Pancreas (tissue), 10 donors: ENCODE results near the gene PLEKHM3. TPM values are rescaled to one million over a fixed set of nuclear protein-coding genes. Genes with fewer than 3 reads are reported as not detected.
A peak's percentile ranks its signal among the peaks of the same experiment; 100 is the strongest.

ENCODE experiments used
- ATAC-seq, 4 donors: fragments of 200-7000 bp; cut with Tn5 transposase; one replicate each; pipeline versions ENCODE4 v1.8.0 to v1.9.1; 2020; ENCODE audit warnings: mild to moderate bottlenecking in 4 of 4, moderate library complexity in 4 of 4
- DNase-seq, 6 donors: peaks; one replicate each; pipeline ENCODE4 v3.0.0-alpha.2; 2020
- FAIRE-seq: peaks from 2 replicates; lab custom pipeline; 2012; peaks lifted over from hg19 to GRCh38; lab: Jason Lieb, UNC
- H3K27ac ChIP-seq, 4 donors: fragments of 200-600 bp; sonication (generic); 1 replicate in 3 of 4; 2 replicates in 1 of 4; pipeline versions ENCODE4 v1.5.0 to v1.8.0; 2020
- H3K27me3 ChIP-seq, 4 donors: fragments of 200-600 bp; one replicate each; pipeline ENCODE4 v1.8.0; 2021
- H3K36me3 ChIP-seq, 3 donors: fragments of 200-600 bp; sonication (generic) in 1 of 3; one replicate each; pipeline versions ENCODE4 v1.5.0 to v1.8.0; 2020 to 2021
- H3K4me1 ChIP-seq, 3 donors: fragments of 200-600 bp; one replicate each; pipeline ENCODE4 v1.8.0; 2021
- H3K4me3 ChIP-seq, 4 donors: fragments of 200-600 bp; sonication (generic) in 2 of 4; one replicate each; pipeline versions ENCODE4 v1.5.0 to v1.8.0; 2020 to 2021
- H3K9me3 ChIP-seq, 4 donors: fragments of 200-600 bp; one replicate each; pipeline ENCODE4 v1.8.0; 2021
- WGBS, 2 donors: extraction: QIAGEN DNeasy Blood & Tissue Kit; methylation state at CpG; one replicate each; pipeline ENCODE4 v1.1.7; 2013; 5-methylcytosine and 5-hydroxymethylcytosine counted together
- intact Hi-C, 3 donors: fragments of 100-400 bp; cut with DNase I; formaldehyde crosslinking; loops; one replicate each; pipeline versions ENCODE4 v1.11.1 to v1.14.2; 2022
- polyA plus RNA-seq, 2 donors: library from polyadenylated mRNA; stranded (reverse); fragments of 200-250 nt; gene quantifications; one replicate each; pipeline ENCODE4 v1.2.3, GENCODE V29; 2013
- total RNA-seq, 6 donors: library from RNA; stranded (reverse); fragmentation: NEBNext Ultra II Directional in 4 of 6; extraction: Animal tissue kit (Norgen Biotek cat#: 25700) in 4 of 6; gene quantifications; one replicate each; pipeline versions ENCODE4 v1.2.1 to v1.2.4, GENCODE V29; 2021 to 2023
- TF ChIP-seq, protein P1 (sequence below), 4 donors: fragments of 200-600 bp; sonication (generic) in 3 of 4; IDR thresholded peaks; one replicate each; pipeline versions ENCODE4 v1.5.0 to v1.8.0; 2021; ENCODE audit warnings: antibody characterized with exemption in 4 of 4
- donor health status: healthy with polysubstance abuse.
- donor health status: DM: no; HTN: no; CAD: no; lungs with moderate emphysema.
- donor health status: DM: no; HTN: no; CAD: no.
- donor health status: control.
- donor health status: control.
- donor health status: Bipolar disorder and iron deficiency.
- donor health status: DM: yes; HTN: yes; CAD: no.
- donor health status: DM: no; HTN: no; CAD: no.
- donor health status: DM: no; HTN: no; CAD: no.
- donor health status: DM: yes; HTN: yes; CAD: no.

PLEKHM3 gene
- total and polyA plus RNA-seq, 8 donors, result 3.0 to 10.2 (median 5.4) TPM

DNA sequence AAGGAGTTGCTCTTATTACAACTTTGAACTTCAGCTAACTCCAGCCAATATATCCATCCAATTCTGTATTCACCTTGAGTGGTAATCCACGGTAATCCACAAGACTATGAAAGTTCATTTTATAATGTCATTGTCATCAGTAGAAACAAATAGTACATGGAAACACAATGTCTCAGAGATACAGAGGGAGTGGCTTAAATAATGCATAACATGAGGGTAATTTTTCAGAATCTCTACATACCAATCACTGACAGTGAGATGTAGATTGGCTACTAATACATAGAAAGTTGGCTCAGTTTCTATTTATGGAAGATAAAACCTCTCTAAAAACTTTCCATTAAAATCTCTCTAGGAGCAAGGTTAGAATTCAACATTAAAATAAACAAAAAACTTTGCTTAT is 93.2 kb downstream of the PLEKHM3 start:
- Histone ChIP-seq H3K36me3 (no peaks in the 10 kb centered on the region), H3K4me3 (no peak overlapping the region), H3K27ac (no peak overlapping the region), H3K27me3 (no peaks in the 10 kb centered on the region), H3K9me3 (no peaks in the 10 kb centered on the region), H3K4me1 (peaks cover 0 to 25% (median 0%) of the 10 kb centered on the region in 3 donors)
- DNase-seq (no peak), FAIRE-seq (peak; percentile 20), ATAC-seq (no peak)
- TF ChIP-seq, protein P1, sequence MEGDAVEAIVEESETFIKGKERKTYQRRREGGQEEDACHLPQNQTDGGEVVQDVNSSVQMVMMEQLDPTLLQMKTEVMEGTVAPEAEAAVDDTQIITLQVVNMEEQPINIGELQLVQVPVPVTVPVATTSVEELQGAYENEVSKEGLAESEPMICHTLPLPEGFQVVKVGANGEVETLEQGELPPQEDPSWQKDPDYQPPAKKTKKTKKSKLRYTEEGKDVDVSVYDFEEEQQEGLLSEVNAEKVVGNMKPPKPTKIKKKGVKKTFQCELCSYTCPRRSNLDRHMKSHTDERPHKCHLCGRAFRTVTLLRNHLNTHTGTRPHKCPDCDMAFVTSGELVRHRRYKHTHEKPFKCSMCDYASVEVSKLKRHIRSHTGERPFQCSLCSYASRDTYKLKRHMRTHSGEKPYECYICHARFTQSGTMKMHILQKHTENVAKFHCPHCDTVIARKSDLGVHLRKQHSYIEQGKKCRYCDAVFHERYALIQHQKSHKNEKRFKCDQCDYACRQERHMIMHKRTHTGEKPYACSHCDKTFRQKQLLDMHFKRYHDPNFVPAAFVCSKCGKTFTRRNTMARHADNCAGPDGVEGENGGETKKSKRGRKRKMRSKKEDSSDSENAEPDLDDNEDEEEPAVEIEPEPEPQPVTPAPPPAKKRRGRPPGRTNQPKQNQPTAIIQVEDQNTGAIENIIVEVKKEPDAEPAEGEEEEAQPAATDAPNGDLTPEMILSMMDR (IDR thresholded peaks at IDR 0.05), result no peak
- intact Hi-C loops, result no loop called here
- 76 to 79% methylated on average over 1 of the region's 1 CpG for WGBS, 2 donors

GRCh38 chr2:207930747-207931146 is 94.6 kb downstream of the PLEKHM3 start:
- Histone ChIP-seq H3K27ac (peak overlapping the region; percentile 5 to 73 (median 62)), H3K4me1 (peaks cover 8 to 37% (median 11%) of the 10 kb centered on the region in 3 donors), H3K4me3 (peak overlapping the region in 2 of 4 donors; percentile 25 to 29), H3K9me3 (no peaks in the 10 kb centered on the region), H3K27me3 (no peaks in the 10 kb centered on the region), H3K36me3 (no peaks in the 10 kb centered on the region)
- intact Hi-C loops, result no loop called here
- FAIRE-seq, result no peak
- 17 to 25% methylated on average over 29 of the region's 29 CpGs for WGBS, 2 donors
- ATAC-seq, result peak; percentile 89 to 90 (median 90)
- DNase-seq, result peak; percentile 67 to 86 (median 80)
- TF ChIP-seq, protein P1 (IDR thresholded peaks at IDR 0.05), result no peak

- H3K36me3 ChIP-seq, result no peaks in the 10 kb centered on the region
- intact Hi-C loops, result no loop called here
- H3K4me1 ChIP-seq, result peaks cover 8 to 37% (median 12%) of the 10 kb centered on the region in 3 donors
- ATAC-seq (no peak), DNase-seq (no peak), FAIRE-seq (peak; percentile 83)
- no peaks in the 10 kb centered on the region for H3K27me3 ChIP-seq
- H3K4me3 ChIP-seq, result no peak overlapping the region
- 90 to 91% methylated on average over 3 of the region's 3 CpGs for WGBS, 2 donors
- TF ChIP-seq, protein P1 (IDR thresholded peaks at IDR 0.05), result no peak
- no peaks in the 10 kb centered on the region for H3K9me3 ChIP-seq
- peak overlapping the region in 1 of 4 donors; percentile 73 for H3K27ac ChIP-seq
Observed at GRCh38 chr2:207929923-207930322, 95.4 kb downstream of the PLEKHM3 start.

DNA sequence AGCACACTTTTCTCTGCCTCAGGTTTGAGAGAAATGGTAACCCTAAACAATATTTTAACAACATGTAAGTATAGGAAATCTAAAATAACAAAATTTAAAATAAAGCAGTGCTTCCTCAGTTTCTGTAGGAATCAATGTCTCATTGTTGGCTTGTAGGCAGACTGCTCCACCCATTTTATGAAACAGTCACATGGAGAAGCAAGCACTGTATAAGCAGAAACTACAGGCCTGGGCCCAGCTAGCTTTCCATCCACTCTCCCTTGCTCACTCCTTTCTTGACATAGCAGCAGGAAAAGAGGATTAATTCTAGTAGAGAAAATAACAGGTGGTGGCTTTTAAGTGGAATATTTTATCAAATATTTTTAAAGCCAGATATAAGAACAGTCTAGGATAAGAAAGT is 97.2 kb downstream of the PLEKHM3 start:
- Histone ChIP-seq H3K9me3 (no peaks in the 10 kb centered on the region), H3K4me3 (no peak overlapping the region), H3K36me3 (no peaks in the 10 kb centered on the region), H3K27me3 (no peaks in the 10 kb centered on the region), H3K27ac (peak overlapping the region in 1 of 4 donors; percentile 81), H3K4me1 (peaks cover 8 to 37% (median 12%) of the 10 kb centered on the region in 3 donors)
- DNase-seq (no peak), ATAC-seq (no peak), FAIRE-seq (no peak)
- intact Hi-C loops, result no loop called here
- TF ChIP-seq, protein P1 (IDR thresholded peaks at IDR 0.05), result no peak

- Histone ChIP-seq H3K9me3 (no peaks in the 10 kb centered on the region), H3K4me1 (peaks cover 8 to 25% (median 12%) of the 10 kb centered on the region in 3 donors), H3K27me3 (no peaks in the 10 kb centered on the region), H3K36me3 (no peaks in the 10 kb centered on the region), H3K4me3 (no peak overlapping the region), H3K27ac (peak overlapping the region in 3 of 4 donors; percentile 44 to 81 (median 67))
- ATAC-seq (peak in 2 of 4 donors; percentile 22 to 54), FAIRE-seq (no peak), DNase-seq (no peak)
- intact Hi-C loops, result no loop called here
- WGBS, 2 donors, result 66% methylated on average over 4 of the region's 4 CpGs
- TF ChIP-seq, protein P1 (IDR thresholded peaks at IDR 0.05), result no peak
Observed at GRCh38 chr2:207926989-207927300, 98.4 kb downstream of the PLEKHM3 start.
